GM10266 (cell line): Measurements from ENCODE around the gene NAALADL2.

ENCODE experiments used
- DNase-seq: peaks from one replicate; pipeline ENCODE4 v3.0.0; 2012; ENCODE audit errors: extremely low spot score
- CTCF ChIP-seq: IDR thresholded peaks from 2 replicates; pipeline ENCODE4 v1.5.1; 2012; ENCODE audit warnings: mild to moderate bottlenecking, low read depth; ENCODE audit not compliant: control insufficient read depth, insufficient read depth; ENCODE audit errors: missing control alignments

Gene NAALADL2

GRCh38 chr3:175741951-175742350 lies 882.8 kb downstream of the NAALADL2 start:
- TF ChIP-seq CTCF: no peak
- DNase-seq: no peak

- DNase-seq: no peak
- no peak for TF ChIP-seq CTCF
Measured at GRCh38 chr3:175743733-175744400, 884.7 kb downstream of the NAALADL2 start.

GRCh38 chr3:175746308-175746707 lies 887.2 kb downstream of the NAALADL2 start:
- TF ChIP-seq CTCF: no peak
- no peak for DNase-seq

GRCh38 chr3:175748087-175748730 lies 889.1 kb downstream of the NAALADL2 start:
- DNase-seq: no peak
- no peak for TF ChIP-seq CTCF

GRCh38 chr3:175749981-175750380 lies 890.8 kb downstream of the NAALADL2 start:
- no peak for DNase-seq
- TF ChIP-seq CTCF: no peak

- no peak for DNase-seq
- TF ChIP-seq CTCF: no peak
Measured at GRCh38 chr3:175751089-175751488, 892.0 kb downstream of the NAALADL2 start.

GRCh38 chr3:175763948-175764347 lies 904.8 kb downstream of the NAALADL2 start:
- no peak for DNase-seq
- TF ChIP-seq CTCF: no peak
